ENCODE measurements around the gene RFX8.
"Not testable (repeated sequence)": the region's sequence is repeated elsewhere in the genome, so short reads cannot be mapped to it uniquely, and the experiment has no call there.

The RFX8 gene

DNA sequence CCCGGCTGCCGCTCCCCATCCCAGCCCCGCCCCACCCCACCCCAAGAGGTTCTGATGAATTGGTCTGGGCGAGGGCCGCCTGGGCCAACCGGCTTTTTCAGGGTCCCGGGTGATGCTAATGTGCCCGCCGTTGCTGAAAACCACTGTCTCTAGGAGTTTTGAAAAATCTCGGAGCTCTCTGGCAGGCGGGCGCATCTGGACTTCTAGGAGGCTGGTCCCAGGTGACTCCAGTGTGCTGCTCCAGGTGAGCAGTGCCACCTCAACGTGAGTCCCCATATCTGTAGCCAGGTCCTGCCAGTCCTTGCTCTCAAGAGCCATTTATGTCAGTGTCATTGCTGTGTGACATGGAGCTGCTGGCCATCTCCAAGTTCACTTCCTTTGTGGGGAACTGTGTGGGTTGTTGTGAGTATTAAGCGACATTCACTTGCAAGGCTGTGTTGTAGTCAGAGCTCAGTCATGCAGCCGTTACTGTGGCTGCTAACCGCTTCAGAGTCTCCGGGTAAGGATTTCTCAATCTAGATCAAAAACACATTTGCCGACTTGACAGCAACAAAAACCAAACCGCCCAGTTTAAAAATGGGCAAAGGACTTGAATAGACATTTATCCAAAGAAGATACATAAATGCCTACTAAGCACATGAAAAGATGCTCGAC, at the start of gene RFX8:
Gene RFX8, minus strand, starts transcription at position 382 of the 654 bp plus-strand sequence. CDS start 8,264 bp downstream, outside the sequence.
- DNase-seq = peak; percentile 72 to 73

DNA sequence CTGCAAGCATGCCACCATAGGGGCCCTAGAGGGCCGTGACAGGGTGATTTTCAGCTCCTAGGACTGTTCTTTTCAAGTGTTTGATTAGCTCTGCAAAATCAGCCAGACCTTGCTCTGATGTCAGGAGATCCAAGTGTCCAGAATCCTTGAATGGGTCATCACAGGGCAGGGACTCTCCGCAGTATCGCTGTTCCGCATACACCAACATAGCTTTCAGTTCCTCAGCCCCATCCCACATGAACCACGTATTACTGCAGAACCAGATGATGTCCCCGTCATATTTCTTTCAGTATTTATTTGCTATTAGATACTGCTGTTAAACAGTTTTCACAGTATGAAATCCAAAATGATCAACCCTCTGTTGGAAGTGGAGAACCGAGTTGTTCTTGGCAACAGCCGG, 46.6 kb upstream of the RFX8 start:
- DNase-seq = no peak

DNA sequence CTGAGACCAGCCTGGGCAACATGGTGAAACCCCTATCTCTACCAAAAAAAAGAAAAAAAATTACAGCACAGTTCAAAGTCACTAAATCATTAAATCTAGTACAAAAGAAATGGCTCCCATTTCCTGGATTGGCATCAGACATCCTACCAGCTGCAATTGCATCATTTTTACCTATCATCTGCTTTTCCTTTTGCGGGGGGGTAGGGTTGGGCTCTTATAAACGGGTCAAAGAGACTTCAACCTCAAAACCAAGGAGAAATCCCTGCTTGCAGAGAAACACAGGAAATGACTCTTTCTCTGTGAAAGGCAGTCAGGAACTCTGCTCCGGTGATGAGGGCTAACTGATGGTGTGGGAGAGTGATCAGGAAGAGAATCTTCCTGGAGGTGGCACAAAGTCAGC, 45.3 kb upstream of the RFX8 start:
- DNase-seq = no peak

DNA sequence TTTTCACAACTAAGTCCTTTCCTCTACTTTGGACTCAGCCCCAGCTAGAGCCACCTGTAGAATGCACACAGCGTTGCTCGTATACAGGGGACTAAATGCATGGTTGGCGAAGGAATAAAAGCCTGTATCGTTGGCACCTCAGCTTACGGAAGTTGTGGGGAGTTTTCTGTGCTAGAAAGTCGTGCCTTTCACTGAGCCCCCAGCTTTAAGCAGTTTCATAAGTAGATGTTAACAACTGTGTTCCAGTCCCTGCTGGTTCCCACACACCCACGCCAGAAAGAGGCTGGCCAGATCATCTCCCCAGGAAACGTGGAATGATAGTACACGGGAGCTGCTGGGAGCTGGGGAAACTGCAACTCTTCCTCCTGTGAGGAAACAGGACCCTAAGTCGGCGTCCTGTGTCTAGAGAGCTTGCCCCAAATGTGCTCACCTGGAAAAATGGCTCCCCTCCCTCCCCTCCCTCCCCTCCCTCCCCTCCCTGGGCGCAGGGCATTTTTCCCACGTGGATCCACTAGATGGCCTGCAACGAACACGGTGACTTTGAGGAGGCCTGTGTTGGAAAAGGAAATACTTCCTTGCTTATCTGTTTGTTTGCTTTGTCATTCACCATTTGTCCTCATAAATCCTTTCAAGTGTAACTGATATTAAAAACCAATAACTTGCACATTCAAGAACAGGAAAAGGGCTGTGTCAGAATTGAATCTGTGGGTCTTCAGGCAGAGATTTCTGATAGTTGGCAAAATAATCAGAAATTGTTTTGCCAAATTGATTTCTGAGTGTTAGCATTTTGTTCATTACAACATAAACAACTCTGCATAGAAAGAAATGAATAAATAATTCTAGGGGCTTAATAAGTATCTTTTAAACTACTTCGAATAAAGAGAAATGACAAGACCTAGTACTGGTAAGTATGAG, 43.9 kb upstream of the RFX8 start:
- no peak for DNase-seq

DNA sequence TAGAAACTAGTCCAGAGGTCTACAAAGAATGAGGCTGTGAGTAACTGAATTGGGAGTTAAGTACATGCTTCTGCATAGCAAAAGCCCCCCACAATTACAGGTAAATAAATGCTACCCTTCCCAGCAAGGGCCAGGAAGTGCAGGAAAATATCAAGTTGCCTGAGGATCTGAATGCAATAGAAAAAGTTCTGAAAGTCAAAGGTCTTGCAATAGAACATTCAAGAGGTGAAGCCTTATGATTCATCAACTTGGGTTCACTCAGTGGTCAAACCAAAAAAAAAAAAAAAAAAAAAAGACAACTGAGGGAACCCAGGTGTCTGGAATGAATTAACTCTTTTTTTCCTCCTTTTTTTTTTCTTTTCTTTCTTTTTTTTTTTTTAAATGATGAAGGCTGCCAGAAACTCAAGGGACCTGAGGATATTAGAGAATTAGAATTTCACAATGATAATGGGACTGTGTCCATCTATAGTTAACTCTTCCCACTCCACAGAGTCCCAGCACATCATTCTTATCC, 42.9 kb upstream of the RFX8 start:
- DNase-seq = no peak

DNA sequence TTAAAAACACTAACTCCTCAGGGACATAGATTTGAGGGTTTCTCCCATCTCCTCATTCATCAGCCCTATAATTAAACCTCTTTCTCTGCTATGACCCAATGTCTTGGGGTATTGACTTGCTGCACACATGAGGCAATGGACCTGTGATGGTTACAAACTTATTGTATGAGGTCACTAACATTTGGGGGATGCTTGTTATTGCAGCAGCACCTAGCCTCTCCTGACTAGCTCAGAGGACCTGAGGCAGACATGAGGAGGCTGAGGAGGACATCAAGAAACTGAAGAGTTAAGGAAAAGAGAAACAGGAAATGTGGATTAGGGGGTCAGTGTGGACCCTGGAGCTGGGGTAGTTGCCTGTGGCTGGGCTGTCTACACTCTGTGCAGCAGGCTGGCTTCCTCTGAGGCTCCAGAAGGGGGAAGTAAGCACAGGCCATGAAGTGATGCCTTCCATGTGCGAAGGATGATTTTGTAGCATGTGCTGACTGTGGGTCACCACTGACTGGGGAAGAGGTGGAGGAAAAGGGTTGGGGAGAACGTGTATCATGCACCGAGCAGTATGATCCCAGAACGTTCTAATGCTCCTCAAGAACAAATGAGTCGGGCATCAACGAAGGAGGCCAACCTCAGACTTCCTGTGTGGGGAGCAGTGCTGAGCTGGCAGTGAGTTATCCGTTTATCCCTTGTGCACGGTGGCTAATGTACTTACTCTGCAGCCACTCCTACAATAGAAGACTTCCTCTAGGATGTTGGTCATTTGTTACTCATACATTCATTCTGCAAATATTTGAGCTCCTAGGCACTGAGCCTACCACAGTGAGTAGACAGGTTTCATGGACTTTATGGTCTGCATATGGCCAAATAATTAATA, 42.1 kb upstream of the RFX8 start:
- peak; percentile 37 to 53 for DNase-seq

DNA sequence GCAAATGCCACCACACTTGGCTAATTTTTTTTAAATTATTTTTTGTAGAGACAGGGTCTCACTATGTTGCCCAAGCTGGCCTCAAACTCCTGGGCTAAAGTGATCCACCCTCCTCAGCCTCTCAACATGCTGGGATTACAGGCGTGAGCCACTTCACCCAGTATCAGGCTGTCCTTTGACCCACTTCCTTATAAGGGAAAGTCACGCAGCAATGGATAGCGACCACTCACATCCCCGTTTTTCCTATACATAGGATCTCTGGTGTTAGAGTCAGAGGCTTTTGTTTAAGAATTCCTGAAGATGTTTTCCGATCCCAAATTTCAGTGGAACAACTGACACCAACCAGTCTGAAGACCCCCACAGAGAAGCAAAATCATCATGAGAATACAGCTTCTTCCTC, 41.4 kb upstream of the RFX8 start:
- DNase-seq = no peak

DNA sequence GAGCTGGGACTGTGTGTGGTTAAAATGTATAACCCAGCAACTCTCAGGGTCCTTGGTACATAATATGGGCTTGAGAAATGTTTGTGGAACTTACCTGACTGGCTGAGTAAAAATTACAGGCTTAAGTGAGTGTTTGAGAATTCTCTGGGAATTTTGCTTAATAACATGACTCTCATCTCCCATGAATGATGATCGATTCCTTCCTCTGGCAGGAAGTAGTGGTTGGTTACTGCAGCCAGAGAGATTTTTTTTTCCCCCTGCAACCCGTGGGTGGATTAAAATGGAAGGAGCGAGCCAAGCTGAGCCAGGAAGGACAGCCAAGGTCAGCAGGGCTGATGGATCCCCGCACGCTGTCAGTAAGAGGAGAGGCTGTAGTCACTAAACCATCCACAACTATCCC, 40.6 kb upstream of the RFX8 start:
- no peak for DNase-seq

DNA sequence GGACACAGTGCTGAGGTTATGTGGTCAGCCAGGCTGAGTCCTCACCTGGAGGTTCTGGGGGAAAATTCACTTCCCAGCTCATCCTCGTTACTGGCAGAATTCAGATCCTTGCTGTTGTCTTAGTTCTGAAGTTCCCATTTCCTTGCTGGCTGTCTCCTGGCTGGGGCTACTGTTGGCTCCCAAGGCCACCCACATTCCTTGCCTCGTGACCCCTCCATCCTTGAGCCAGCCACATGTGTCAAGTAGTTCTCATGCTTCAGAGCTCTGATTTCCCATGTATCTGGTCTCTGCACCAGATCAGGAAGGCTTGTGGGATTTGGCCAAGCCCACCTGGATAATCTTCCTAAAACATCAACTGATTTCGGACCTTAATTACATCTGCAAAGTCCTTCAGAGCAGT, 38.1 kb upstream of the RFX8 start:
- DNase-seq = no peak

DNA sequence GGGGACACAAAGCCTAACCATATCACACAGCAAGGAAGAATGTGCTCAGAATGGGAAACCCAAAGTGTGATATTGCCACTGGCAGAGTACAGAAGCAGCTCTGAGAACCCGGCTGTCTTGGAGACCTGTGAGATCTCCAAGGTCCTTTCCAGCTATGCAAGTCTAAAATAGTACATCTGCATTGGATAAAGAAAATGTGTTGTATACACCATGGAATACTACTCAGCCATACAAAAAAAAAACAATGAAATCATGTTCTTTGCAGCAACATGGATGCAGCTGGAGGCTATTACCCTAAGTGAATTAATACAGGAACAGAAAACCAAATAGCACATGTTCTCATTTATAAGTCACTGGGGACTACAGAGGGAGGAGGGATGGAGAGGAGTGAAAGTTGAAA, 36.5 kb upstream of the RFX8 start:
- no peak for DNase-seq

DNA sequence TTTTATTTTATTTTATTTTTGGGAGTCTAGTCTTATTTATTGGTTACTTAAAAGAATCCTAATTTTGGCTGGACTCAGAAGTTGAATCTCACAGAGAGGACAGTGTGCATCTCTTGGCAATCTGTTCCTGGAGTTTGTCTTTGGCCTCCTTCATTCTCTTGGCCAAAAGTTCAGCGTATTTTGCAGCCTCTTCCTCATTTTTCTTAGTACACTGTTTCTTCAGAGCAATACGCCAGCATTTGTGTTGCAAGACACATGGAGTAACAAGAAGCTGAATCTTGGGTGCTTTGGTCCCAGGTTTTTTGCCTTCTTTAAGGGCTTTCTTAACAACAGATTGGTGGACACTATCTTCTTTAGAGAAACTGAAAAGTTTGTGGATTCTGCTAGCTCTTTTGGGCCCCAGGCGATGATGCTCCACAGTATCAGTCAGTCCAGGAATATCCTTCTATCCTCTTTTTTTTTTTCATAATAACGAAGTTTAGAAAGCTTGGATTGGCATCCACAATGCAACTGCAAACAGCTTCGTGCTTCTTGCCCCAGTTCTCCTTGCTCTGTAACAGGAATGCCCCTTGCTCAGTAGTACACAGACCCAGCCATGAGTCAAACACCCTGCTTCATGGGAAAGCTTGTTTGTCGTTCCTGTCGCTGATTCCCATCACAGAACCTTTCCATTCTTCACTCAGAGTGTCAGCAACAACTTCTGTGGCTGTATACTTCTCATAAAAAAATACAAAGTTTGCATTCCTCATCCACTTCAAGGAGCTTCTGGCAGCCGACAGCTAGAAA, 34.8 kb upstream of the RFX8 start:
- no peak for DNase-seq

DNA sequence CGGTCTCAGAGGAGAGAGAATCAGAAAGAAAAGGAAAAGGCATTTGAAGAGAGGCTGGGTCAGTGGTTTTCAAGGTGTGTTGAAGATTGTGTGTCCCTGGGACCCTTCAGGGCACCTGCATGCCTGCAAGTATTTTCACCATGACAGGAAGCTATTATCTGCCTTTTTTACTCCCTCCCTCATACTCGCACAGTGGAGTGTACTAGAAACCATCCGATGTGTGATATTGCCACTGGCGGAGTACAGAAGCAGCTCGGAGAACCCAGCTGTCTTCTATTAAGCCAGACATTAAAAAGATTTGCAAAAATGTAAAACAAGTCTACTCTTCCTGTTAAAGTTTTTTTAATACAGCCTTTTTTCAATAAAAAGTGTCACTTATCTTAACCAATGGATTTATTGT, 33.7 kb upstream of the RFX8 start:
- DNase-seq = no peak

DNA sequence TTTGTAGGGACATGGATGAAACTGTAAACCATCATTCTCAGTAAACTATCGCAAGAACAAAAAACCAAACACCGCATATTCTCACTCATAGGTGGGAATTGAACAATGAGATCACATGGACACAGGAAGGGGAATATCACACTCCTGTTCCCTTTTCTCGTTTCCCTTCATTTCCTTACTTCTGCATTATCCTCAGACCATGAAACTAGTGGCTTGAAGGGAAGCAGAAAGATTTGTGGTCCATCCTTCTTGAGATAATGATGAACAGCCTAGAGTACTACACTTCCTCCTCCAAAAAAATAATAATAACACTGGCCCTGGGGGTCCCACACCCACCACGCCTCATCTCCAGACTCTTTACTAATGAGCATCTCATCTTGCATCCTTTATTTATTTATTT, 30.4 kb upstream of the RFX8 start:
- not testable (repeated sequence) for DNase-seq

DNA sequence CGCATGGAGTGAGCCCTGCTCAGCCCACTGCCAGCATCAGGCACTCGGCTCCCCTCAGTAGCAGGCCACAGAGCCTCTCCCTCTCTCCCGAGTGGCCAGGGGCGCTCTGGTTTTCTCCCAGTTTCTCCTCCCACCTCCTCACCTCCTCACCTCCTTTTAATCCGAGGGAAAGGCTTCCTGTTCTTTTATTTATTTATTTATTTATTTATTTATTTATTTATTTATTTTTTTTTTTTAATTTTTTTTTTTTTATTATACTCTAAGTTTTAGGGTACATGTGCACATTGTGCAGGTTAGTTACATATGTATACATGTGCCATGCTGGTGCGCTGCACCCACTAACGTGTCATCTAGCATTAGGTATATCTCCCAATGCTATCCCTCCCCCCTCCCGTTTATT, 29.8 kb upstream of the RFX8 start:
- not testable (repeated sequence) for DNase-seq

DNA sequence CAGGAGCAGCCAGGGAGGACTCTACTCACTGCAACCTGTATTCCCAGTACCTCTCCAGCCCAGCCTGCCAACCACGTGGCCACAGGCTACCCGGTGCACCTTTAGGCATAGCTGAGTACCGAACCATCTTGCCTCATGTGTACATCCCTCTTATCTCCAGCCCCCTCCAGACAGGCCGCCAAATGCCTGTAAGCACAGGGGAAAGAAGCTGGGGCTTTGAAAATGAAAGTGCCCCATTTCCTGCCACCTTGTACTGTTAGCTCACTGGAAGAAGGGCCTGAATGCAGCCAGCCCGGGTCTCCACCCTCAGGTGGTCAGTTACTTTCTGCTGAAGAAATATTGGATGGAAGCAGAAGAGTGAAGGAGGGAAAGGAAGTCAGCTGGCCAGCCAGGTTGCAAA, 27.2 kb upstream of the RFX8 start:
- no peak for DNase-seq

DNA sequence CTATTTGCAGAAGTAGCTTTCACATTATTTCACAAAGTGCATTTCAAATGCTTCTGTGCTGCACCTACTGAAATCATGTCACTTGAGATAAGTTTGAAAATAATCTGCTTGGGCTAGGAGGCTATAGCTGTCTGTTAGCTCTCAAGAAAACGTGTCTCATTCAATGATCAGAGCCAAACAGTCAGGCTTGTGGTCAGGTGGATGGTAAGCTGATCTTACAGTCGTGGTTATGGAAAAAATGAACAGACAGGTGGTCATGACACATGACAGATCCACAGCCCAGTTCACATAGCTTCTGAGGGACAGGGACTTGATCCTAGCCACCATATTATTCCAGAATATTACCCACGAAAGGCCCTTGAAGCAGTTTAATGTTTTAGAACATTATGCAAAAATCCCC, 26.5 kb upstream of the RFX8 start:
- DNase-seq = no peak

DNA sequence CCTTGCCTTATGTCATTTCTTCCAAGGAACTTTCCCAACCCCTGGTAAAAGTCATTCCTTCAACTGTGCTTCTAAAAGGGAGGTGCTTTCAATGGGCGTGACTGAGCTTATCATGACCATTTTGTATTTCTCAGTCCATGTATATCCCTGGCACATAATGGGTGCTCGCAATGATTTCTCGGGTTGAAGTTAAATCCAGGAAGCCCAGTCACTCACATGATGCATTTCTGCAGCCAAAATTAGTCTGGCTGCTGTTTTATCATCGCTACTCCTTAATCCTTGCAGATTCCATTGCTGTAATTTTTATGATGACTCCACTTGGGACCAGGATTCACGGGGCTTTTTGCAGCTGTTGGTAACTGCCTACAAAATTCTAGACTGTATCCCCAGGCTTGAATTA, 25.9 kb upstream of the RFX8 start:
- no peak for DNase-seq

DNA sequence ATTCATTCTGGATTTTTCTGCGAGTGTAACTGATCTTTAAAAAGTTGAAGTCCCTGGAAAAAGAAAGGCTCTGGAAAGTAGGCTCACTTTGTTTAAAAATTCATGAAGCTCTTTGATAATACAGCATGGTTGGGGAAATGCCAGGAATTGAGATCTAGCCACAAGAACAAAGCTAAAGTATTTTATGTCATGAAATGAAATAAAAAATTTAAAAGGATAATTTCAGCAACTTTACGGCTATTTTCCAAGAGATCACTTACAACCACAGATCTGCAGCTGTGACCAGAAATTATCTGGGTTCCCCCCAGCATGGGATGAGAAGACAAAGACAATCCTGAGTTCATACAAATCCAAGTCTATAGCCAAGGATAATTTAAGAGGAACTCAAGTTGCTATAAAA, 25.3 kb upstream of the RFX8 start:
- no peak for DNase-seq

DNA sequence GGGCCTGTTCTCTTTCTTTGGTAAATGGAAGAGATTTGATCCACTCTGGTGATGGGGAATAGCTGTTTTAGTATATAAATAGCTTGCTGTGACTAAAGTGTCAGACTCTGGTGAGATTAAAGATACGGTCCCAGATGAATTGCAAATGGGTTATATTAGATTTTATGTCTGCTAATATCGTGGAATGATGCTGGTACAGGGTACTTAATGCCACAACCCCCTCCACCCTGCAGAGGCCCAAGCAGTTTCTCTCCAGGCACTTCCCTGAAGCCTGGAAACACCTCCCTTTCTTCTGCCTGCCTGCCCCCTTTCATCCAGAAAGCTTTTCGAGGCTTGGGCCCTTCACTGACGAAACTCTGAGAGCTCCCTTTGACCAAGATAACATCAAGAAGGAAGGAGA, 21.4 kb upstream of the RFX8 start:
- DNase-seq = no peak

DNA sequence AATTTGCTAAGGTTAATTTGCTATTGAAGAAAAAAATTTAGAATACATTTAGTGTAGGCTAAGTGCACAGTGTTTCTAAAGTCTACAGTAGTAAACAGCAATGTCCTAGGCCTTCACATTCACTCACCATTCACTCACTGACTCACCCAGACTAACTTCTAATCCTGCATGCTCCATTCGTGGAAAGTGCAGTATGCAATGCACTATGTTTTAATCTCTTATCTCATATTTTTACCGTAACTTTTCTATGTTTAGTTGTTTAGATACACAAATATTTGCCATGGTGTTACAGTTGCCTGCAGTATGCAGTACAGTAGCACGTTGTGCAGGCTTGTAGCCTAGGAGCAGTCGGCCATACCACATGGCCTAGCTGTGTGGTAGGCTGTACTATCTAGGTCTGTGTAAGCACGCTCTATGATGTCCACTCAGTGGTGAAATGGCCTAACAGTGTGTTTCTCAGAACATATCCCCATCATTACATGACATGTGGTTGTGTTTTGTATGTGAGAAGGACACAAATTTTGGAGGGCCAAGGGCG, 18.1 kb upstream of the RFX8 start:
- DNase-seq = no peak

DNA sequence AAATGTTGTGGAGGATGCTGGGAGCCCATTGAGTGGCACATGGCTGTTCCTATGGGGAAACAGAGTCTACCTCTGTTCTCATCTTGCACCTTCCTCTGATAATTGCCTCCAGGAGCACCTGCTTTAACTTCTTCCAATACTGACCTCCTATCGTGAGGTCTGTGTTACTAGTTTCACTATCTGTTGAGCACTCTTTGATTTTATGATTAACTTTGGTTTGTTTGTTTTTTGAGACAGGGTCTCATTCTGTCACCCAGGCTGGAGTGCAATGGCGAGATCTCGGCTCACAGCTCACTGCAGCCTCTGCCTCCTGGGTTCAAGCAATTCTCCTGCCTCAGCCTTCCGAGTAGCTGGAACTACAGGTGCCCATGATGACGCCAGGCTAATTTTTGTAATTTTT, 12.1 kb upstream of the RFX8 start:
- no peak for DNase-seq

DNA sequence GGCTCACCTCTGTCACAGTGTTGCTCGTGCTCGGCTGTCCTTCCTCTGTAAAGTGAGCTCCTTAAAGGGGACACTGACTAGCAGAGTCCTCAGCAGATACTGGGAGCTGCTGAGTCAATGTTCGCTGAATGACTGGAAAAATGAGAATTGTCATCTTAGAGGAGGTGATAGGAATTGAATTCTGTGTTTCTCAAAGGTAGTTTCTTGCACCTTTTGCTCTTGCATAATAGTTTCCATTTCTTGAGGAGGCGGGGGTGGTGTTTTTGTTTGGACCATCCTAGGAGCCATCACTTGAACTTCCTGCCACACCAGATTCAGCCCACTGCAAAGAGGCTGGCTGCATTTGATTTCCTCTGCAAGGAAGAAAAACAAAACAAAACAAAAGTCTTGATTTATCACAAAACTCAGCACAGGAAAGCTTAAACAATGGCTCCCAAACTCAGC, 11.4 kb upstream of the RFX8 start:
- no peak for DNase-seq

Data from activated T-cell treated with anti-CD3 and anti-CD28 coated beads, Interleukin-2, amount 50 U/mL, for 48 hours (primary cell).